A549 (cell line): ENCODE data around the gene RIMS4. TPM values are rescaled to one million over a fixed set of nuclear protein-coding genes. Genes with fewer than 3 reads are reported as not detected.

Source experiments
- ATAC-seq, 2 experiments: fragments of 200-7000 bp in 1 of 2; fragments of >200 bp in 1 of 2; cut with Nextera tagmentation in 1 of 2; cut with Tn5 transposase in 1 of 2; 3 replicates each; pipeline versions ENCODE4 v1.8.0 to v1.9.1; 2018 to 2020; ENCODE audit warnings: mild to moderate bottlenecking in 1 of 2, moderate library complexity in 1 of 2
- CTCF ChIA-PET: fragments of 300-600 bp; sonication (Branson Sonifier 250); formaldehyde crosslinking; extraction: SDS; loops from one replicate; lab custom pipeline; 2021; ENCODE audit warnings: antibody characterized with exemption, inconsistent platforms; lab: Yijun Ruan, JAX
- POLR2A ChIA-PET: fragments of 350-600 bp; formaldehyde crosslinking; extraction: SDS; loops from one replicate; lab custom pipeline; 2021; ENCODE audit warnings: antibody characterized with exemption, inconsistent platforms; lab: Yijun Ruan, JAX
- DNase-seq, 2 experiments: peaks; one replicate each; pipeline versions ENCODE4 v3.0.0 to v3.0.0-alpha.2; 2011 to 2016; ENCODE audit warnings: low read depth in 1 of 2, low spot score in 1 of 2
- FAIRE-seq: peaks from 2 replicates; lab custom pipeline; 2011; peaks lifted over from hg19 to GRCh38; lab: Jason Lieb, UNC
- H3K27ac ChIP-seq, 2 experiments: fragments of >200 bp; sonication (Bioruptor Twin); formaldehyde crosslinking; 3 replicates each; pipeline ENCODE4 v1.5.1; 2016 to 2017
- H3K4me1 ChIP-seq: fragments of >200 bp; sonication (Bioruptor Twin); formaldehyde crosslinking; 3 replicates; pipeline ENCODE4 v1.6.1; 2016
- H3K4me2 ChIP-seq: fragments of >200 bp; sonication (Bioruptor Twin); formaldehyde crosslinking; 3 replicates; pipeline ENCODE4 v1.6.1; 2016
- H3K4me3 ChIP-seq: fragments of >200 bp; sonication (Bioruptor Twin); formaldehyde crosslinking; 3 replicates; pipeline ENCODE4 v1.5.1; 2016
- H3K9me3 ChIP-seq: fragments of >200 bp; sonication (Bioruptor Twin); formaldehyde crosslinking; 3 replicates; pipeline ENCODE4 v1.6.1; 2016
- CBX2 ChIP-seq: fragments of 200-600 bp; sonication (generic); IDR thresholded peaks from 2 replicates; pipeline ENCODE4 v1.6.1; 2016; ENCODE audit warnings: low read depth, mild to moderate bottlenecking, borderline replicate concordance
- CBX8 ChIP-seq: fragments of 200-600 bp; sonication (generic); IDR thresholded peaks from 2 replicates; pipeline ENCODE4 v1.6.1; 2016
- EHF ChIP-seq: fragments of 250-450 bp; sonication (Bioruptor Pico); IDR thresholded peaks from 2 replicates; pipeline ENCODE4 v1.5.0; 2020; ENCODE audit warnings: mild to moderate bottlenecking
- FOSL2 ChIP-seq, 2 experiments: fragments of 450-650 bp in 1 of 2; fragments of >200 bp in 1 of 2; sonication (Bioruptor Twin) in 1 of 2; formaldehyde crosslinking; IDR thresholded peaks; 2 replicates each; pipeline versions ENCODE4 v1.5.0 to v1.6.1; 2016 to 2020; ENCODE audit warnings: mild to moderate bottlenecking in 1 of 2, moderate library complexity in 1 of 2
- GATA3 ChIP-seq: IDR thresholded peaks from 2 replicates; pipeline ENCODE4 v1.6.1; 2012; ENCODE audit warnings: borderline replicate concordance
- HOXB13 ChIP-seq: fragments of 250-450 bp; sonication (Bioruptor Pico); IDR thresholded peaks from 2 replicates; pipeline ENCODE4 v1.5.0; 2020; ENCODE audit warnings: low read depth, mild to moderate bottlenecking, moderate library complexity
- KDM5A ChIP-seq: fragments of 200-600 bp; sonication (generic); IDR thresholded peaks from 2 replicates; pipeline ENCODE4 v1.6.1; 2016; ENCODE audit warnings: antibody characterized with exemption, mild to moderate bottlenecking
- NFE2L2 ChIP-seq: fragments of 150-350 bp; conservative IDR thresholded peaks from 2 replicates; pipeline ENCODE4 v1.6.1; 2014; ENCODE audit warnings: low read length
- NPAS2 ChIP-seq: fragments of 250-450 bp; sonication (Bioruptor Pico); IDR thresholded peaks from 2 replicates; pipeline ENCODE4 v1.8.0; 2022; ENCODE audit warnings: mild to moderate bottlenecking, moderate library complexity, borderline replicate concordance
- PHF8 ChIP-seq: fragments of 200-600 bp; sonication (generic); IDR thresholded peaks from 2 replicates; pipeline ENCODE4 v1.6.1; 2016; ENCODE audit warnings: low read depth, mild to moderate bottlenecking, antibody characterized with exemption, moderate library complexity, borderline replicate concordance
- RCOR1 ChIP-seq: fragments of 150-350 bp; IDR thresholded peaks from 2 replicates; pipeline ENCODE4 v1.6.1; 2014; ENCODE audit warnings: antibody characterized with exemption, low read length, low read depth
- SMC3 ChIP-seq: fragments of >200 bp; sonication (Bioruptor Twin); formaldehyde crosslinking; IDR thresholded peaks from 3 replicates; pipeline ENCODE4 v1.6.1; 2018; ENCODE audit warnings: inconsistent platforms
- SREBF2 ChIP-seq: fragments of 450-650 bp; IDR thresholded peaks from 2 replicates; pipeline ENCODE4 v1.6.1; 2014; ENCODE audit warnings: mild to moderate bottlenecking, moderate library complexity
- TP53 ChIP-seq: fragments of 250-450 bp; sonication (Bioruptor Pico); IDR thresholded peaks from 2 replicates; pipeline ENCODE4 v1.5.0; 2021; ENCODE audit warnings: mild to moderate bottlenecking, moderate library complexity
- ZC3H11A ChIP-seq: fragments of 450-650 bp; IDR thresholded peaks from 2 replicates; pipeline ENCODE4 v1.6.1; 2014; ENCODE audit warnings: antibody characterized with exemption, mild to moderate bottlenecking
- ZNF302 ChIP-seq: fragments of 250-450 bp; sonication (Bioruptor Pico); IDR thresholded peaks from 2 replicates; pipeline ENCODE4 v1.9.0; 2021; ENCODE audit warnings: inconsistent platforms, mild to moderate bottlenecking, moderate library complexity
- WGBS: methylation state at CpG from one replicate; pipeline ENCODE4 v1.1.6; 2017; ENCODE audit errors: missing lambda C conversion rate; 5-methylcytosine and 5-hydroxymethylcytosine counted together
- polyA plus RNA-seq, 4 experiments: library from polyadenylated mRNA; depleted of rRNA in 3 of 4; stranded (reverse); fragments of >200 nt; fragmentation: RNase III in 1 of 4; extraction: RNeasy Plus Mini Kit Qiagen cat#74134 plus additional on column Dnase treatment in 1 of 4; gene quantifications; 2 replicates in 3 of 4; 3 replicates in 1 of 4; pipeline ENCODE4 v1.2.3, GENCODE V29; 2011 to 2017
- TF ChIP-seq, protein P1 (sequence below): IDR thresholded peaks from 2 replicates; pipeline ENCODE4 v1.6.1; 2012; ENCODE audit warnings: low read depth, borderline replicate concordance
- TF ChIP-seq, protein P2 (sequence below): IDR thresholded peaks from 2 replicates; pipeline ENCODE4 v1.6.1; 2012
- TF ChIP-seq, protein P3 (sequence below): fragments of 250-450 bp; sonication (Bioruptor Pico); IDR thresholded peaks from 2 replicates; pipeline ENCODE4 v1.5.0; 2021; ENCODE audit warnings: mild to moderate bottlenecking, moderate library complexity, borderline replicate concordance
- TF ChIP-seq, protein P4 (sequence below): fragments of 250-450 bp; sonication (Bioruptor Pico); IDR thresholded peaks from 2 replicates; pipeline ENCODE4 v1.5.0; 2020; ENCODE audit warnings: low read depth, mild to moderate bottlenecking, moderate library complexity
- TF ChIP-seq, protein P5 (sequence below): IDR thresholded peaks from 2 replicates; pipeline ENCODE4 v1.6.1; 2012

RIMS4 gene
- polyA plus RNA-seq, 2 of the 4 experiments (the other 2 are of a cell fraction): 0.39 to 1.3 TPM

DNA sequence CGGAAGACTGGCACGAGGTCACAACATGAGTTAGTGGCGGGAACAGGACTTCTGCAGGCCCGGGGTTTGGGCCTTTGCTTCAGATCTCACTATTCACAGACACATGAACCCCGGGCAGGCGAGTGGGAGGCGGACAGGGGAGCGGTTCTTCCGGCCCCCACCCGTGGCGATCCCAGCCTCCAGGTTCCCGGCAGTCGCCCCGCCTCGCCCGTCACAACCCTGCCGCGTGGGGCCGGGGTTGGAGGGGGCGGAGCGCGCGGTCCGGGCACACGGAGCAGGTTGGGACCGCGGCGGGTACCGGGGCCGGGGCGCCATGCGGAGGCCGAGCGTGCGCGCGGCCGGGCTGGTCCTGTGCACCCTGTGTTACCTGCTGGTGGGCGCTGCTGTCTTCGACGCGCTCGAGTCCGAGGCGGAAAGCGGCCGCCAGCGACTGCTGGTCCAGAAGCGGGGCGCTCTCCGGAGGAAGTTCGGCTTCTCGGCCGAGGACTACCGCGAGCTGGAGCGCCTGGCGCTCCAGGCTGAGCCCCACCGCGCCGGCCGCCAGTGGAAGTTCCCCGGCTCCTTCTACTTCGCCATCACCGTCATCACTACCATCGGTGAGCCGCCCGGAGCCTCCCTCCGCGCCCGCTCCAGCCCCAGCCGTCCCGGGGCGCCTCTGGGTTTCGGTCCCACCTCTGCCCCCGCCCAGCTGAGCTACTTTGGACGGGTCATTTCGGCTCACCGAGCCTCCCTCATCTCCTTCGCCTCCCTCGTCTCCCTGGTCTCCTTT is 64.6 kb downstream of the RIMS4 start, which contains the start of gene KCNK15:
KCNK15 (plus strand) TSS at position 268 of the 769 bp plus-strand sequence; CDS start at position 314, 46 bp downstream.
- H3K27ac ChIP-seq: peak within 1 kb of the TSS; percentile 75 to 94
- CTCF ChIA-PET: interaction anchor here (1.0 to 9.5 kb wide), 5 partner anchors 40 to 194 kb away, joined by 3 to 119 read pairs (median 27); no protein-coding TSS in a partner anchor
- no peak for FAIRE-seq

DNA sequence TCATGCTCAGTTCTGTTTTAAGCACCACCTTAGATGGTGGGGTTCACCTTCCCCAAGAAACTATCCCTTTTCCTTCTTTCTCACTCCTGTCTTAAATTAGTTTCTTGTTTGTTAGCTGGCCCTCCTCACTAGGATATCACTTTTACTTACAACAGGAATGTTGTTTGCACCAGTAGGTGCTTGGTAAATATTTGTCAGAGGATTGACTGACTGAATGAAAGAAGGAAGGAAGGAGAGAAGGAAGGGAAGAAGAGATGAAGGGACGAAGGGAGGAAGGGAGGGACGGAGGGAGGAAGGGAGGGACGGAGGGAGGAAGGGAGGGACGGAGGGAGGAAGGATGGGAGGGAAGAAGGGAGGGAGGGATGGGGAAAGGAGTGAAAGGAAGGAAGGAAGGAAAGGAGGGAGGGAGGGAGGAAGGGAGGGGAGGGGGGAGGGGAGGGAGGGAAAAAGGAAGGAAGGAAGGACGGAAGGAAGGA is 65.2 kb downstream of the RIMS4 start:
- 68% methylated on average over 5 of the region's 5 CpGs for WGBS
- H3K4me1 ChIP-seq: peaks cover 35% of the 10 kb centered on the region
- peak overlapping the region; percentile 94 for H3K4me2 ChIP-seq
- ATAC-seq: no peak
- DNase-seq: no peak
- peak overlapping the region; percentile 75 to 94; a peak in 5 of 6 replicates for H3K27ac ChIP-seq
- ChIA-PET POLR2A (interaction anchor here (0.6 kb wide), 1 partner anchor 59 kb away, joined by 7 read pairs; no protein-coding TSS in a partner anchor), CTCF (interaction anchor here (1.2 to 9.5 kb wide), 4 partner anchors 47 to 123 kb away, joined by 3 to 119 read pairs (median 50); no protein-coding TSS in a partner anchor)
- FAIRE-seq: no peak
- TF ChIP-seq ZC3H11A (no peak), KDM5A (no peak)
- no peaks in the 10 kb centered on the region for H3K9me3 ChIP-seq
- H3K4me3 ChIP-seq: peak overlapping the region; percentile 48; the same call in 2 of the 3 replicates

More for the DNA sequence above, 64.6 kb downstream of the RIMS4 start, which contains the start of gene KCNK15:
- POLR2A ChIA-PET: interaction anchor here (0.6 kb wide), 1 partner anchor 60 kb away, joined by 7 read pairs; no protein-coding TSS in a partner anchor
- ATAC-seq (peak; percentile 32 to 44; a peak in 4 of 6 replicates), DNase-seq (no peak)
- Histone ChIP-seq H3K9me3 (no peaks in the 10 kb centered on the region), H3K4me1 (peaks cover 36% of the 10 kb centered on the region)
- TF ChIP-seq, protein P1, sequence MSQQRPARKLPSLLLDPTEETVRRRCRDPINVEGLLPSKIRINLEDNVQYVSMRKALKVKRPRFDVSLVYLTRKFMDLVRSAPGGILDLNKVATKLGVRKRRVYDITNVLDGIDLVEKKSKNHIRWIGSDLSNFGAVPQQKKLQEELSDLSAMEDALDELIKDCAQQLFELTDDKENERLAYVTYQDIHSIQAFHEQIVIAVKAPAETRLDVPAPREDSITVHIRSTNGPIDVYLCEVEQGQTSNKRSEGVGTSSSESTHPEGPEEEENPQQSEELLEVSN: peak; percentile 79
- TF ChIP-seq GATA3: no peak
- TF ChIP-seq, protein P2, sequence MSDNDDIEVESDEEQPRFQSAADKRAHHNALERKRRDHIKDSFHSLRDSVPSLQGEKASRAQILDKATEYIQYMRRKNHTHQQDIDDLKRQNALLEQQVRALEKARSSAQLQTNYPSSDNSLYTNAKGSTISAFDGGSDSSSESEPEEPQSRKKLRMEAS: peak; percentile 59
- TF ChIP-seq, all 56 proteins: peak for 2
- H3K4me3 ChIP-seq: peak within 1 kb of the TSS; percentile 48
- 28% methylated on average over 41 of the region's 81 CpGs for WGBS
- H3K4me2 ChIP-seq: peak within 1 kb of the TSS; percentile 94

DNA sequence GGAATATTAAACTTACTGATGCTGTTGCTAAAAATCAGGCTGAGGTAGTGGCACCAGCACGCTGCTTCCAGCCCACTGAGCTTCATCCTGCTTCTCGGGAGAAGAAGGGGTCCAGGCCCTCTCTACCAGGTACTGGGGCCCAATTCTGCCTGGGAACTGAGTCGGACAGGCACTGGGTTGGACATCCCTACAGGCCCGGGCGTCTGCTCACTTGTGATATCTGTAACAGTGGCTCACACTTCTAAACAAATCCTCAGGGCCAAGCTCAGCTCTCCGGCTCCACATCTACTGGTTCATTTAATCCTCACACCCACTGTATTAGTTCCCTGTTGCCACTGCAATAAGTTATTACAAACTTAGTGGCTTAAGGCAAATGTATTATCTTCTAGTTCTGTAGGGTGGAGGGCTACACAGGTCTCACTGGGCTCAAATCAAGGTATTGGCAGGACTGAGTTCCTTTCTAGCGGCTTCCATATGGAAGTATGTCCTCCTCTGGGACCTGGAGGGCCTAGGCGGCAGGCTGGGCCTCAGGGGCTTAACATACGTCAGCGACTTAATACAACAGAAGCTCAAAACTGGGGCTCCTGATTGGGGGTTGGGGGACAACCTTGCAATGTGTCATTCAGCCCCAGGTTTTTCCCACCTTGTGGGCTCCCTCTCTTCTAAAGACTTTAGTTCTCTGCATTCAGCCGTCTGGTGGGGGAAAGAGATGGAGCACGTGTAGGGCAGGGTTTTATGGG is 66.3 kb downstream of the RIMS4 start:
- H3K9me3 ChIP-seq: no peaks in the 10 kb centered on the region
- POLR2A ChIA-PET: no interaction called here
- FAIRE-seq: no peak
- WGBS: 94% methylated on average over 12 of the region's 12 CpGs
- no peak overlapping the region for H3K4me2 ChIP-seq
- H3K27ac ChIP-seq: no peak overlapping the region
- CTCF ChIA-PET: interaction anchor here (0.6 to 9.5 kb wide), 7 partner anchors 12 to 124 kb away, joined by 3 to 119 read pairs (median 5); no protein-coding TSS in a partner anchor
- no peak overlapping the region for H3K4me3 ChIP-seq
- TF ChIP-seq FOSL2 (IDR thresholded peaks at IDR 0.05) (no peak), FOSL2 (CRISPR knock-in tag; IDR thresholded peaks at IDR 0.05) (no peak), RCOR1 (no peak), SREBF2 (no peak), GATA3 (no peak), NPAS2 (CRISPR knock-in tag) (no peak), TP53 (no peak), ZNF302 (CRISPR knock-in tag) (no peak), CBX2 (no peak), SMC3 (no peak), NFE2L2 (no peak), HOXB13 (CRISPR knock-in tag) (no peak), EHF (no peak), CBX8 (no peak), PHF8 (no peak)
- TF ChIP-seq, protein P3, sequence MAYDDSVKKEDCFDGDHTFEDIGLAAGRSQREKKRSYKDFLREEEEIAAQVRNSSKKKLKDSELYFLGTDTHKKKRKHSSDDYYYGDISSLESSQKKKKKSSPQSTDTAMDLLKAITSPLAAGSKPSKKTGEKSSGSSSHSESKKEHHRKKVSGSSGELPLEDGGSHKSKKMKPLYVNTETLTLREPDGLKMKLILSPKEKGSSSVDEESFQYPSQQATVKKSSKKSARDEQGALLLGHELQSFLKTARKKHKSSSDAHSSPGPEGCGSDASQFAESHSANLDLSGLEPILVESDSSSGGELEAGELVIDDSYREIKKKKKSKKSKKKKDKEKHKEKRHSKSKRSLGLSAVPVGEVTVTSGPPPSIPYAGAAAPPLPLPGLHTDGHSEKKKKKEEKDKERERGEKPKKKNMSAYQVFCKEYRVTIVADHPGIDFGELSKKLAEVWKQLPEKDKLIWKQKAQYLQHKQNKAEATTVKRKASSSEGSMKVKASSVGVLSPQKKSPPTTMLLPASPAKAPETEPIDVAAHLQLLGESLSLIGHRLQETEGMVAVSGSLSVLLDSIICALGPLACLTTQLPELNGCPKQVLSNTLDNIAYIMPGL (CRISPR knock-in tag): no peak
- TF ChIP-seq, protein P2: no peak
- TF ChIP-seq, protein P4, sequence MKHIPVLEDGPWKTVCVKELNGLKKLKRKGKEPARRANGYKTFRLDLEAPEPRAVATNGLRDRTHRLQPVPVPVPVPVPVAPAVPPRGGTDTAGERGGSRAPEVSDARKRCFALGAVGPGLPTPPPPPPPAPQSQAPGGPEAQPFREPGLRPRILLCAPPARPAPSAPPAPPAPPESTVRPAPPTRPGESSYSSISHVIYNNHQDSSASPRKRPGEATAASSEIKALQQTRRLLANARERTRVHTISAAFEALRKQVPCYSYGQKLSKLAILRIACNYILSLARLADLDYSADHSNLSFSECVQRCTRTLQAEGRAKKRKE: no peak
- TF ChIP-seq, protein P5, sequence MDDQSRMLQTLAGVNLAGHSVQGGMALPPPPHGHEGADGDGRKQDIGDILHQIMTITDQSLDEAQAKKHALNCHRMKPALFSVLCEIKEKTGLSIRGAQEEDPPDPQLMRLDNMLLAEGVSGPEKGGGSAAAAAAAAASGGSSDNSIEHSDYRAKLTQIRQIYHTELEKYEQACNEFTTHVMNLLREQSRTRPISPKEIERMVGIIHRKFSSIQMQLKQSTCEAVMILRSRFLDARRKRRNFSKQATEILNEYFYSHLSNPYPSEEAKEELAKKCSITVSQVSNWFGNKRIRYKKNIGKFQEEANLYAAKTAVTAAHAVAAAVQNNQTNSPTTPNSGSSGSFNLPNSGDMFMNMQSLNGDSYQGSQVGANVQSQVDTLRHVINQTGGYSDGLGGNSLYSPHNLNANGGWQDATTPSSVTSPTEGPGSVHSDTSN: no peak
- no peak for DNase-seq
- peaks cover 31% of the 10 kb centered on the region for H3K4me1 ChIP-seq
- ATAC-seq: no peak
